Kasumi-1 (cell line): ENCODE data around the gene ARMC10.
A peak's percentile ranks its signal among the peaks of the same experiment; 100 is the strongest.
"Not testable (repeated sequence)": the region's sequence is repeated elsewhere in the genome, so short reads cannot be mapped to it uniquely, and the experiment has no call there.

Experiments used
- DNase-seq, 2 experiments: peaks; one replicate each; lab custom pipeline; 2025; lab: John Stamatoyannopoulos, UW

Gene ARMC10

GRCh38 chr7:103078226-103078625 is 3.3 kb downstream of the ARMC10 start:
- DNase-seq, result peak; percentile 45 to 57

- DNase-seq, result no peak
Measured at GRCh38 chr7:103079836-103080235, 4.9 kb downstream of the ARMC10 start.

DNA sequence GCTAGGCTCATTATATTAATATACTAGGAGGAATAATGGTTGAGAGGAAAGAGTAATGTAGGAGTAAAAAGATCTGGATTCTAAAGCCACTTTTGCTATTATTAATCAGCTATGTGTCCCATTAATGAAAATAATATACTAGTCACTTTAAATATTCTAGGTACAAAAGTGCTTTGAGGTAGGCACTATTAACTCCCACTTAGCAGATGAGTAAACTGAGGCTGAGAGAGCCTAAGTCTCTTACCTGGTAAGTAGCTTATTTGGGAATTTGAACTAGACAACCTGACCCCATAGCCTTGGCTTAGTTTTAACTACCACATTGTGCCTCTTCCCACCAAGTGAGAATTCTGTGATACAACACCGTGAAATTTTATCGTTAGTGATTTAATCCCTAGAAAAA is 6.0 kb downstream of the ARMC10 start:
- DNase-seq, result no peak

DNA sequence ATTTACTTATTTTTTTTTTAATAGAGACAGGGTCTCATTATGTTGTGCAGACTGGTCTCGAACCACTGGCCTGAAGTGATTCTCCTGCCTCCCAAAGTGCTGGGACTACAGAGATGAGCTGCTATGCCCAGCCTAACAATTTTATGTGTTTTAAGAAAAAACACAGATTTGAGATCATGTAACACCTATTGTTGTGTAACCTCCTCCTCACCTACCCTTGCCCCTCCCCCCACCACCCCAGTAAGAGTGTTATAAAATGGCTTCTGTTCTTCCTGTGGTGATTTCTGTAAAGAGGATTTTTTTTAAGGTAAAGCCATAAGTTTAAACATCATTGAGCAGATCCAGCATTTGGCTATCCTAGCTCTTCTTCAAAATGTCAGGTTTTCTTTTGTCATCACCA is 7.6 kb downstream of the ARMC10 start:
- DNase-seq, result no peak

DNA sequence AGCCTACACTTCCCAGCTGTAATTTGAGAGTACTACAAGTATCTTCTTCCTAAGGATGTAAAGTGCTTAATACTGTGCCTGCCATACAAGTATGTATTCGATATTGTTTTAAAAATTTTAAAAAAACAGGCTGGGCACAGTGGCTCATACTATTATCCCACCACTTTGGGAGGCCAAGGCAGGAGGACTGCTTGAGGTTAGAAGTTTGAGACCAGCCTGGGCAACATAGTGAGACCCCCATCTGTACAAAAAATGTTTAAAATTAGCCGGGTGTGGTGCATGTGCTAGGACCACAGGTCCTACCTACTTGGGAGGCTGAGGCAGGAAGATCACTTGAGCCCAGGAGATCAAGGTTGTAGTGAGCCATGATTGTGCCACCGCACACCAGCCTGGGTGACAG is 8.3 kb downstream of the ARMC10 start:
- DNase-seq, result no peak

GRCh38 chr7:103092321-103092720 is 17.4 kb downstream of the ARMC10 start:
- not testable (repeated sequence) for DNase-seq

DNA sequence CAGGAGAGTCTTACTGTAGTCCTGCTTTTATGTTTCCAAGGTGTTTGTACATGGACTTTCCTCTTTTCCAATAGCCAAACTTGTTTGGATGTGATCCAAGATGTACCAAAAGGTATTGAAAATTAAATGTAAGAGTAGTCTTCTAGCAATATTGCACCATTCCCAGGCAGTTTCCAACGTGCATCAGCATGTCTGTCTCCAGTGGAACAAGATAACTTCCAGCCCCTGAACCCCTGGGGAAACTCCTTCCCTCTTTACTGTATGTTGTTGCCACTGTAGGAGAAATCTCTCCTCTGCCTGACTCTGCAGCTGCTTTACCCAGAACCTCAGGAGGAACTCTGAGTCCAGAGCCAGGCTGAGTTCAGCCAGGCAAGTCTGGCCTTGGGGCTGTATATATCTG is 18.5 kb downstream of the ARMC10 start:
- no peak for DNase-seq

- peak in 1 of 2 experiments; percentile 18 for DNase-seq
Measured at GRCh38 chr7:103094102-103094501, 19.2 kb downstream of the ARMC10 start.

- not testable (repeated sequence) for DNase-seq
Measured at GRCh38 chr7:103095558-103095957, 20.6 kb downstream of the ARMC10 start.

- no peak for DNase-seq
Measured at GRCh38 chr7:103097041-103097440, 22.1 kb downstream of the ARMC10 start.

- no peak for DNase-seq
Measured at GRCh38 chr7:103100348-103100747, 25.4 kb downstream of the ARMC10 start.

DNA sequence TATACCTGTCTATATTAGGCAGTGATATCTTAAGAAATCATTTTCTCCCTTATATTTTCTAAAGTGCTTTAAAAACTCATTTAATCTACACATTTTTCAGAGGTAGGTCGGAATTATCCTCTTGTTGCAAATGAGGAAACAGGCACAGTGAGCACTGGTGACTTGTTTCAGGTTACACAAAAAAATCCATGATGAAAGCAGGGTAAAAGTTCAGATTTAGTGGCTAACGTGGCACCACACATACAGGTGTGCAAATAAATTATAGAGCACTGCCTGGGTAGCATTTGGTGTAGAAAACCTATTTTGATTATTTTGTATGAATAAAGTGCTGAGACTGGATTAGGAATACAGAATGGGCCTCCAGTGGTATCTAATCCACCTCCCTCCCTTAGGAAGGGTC is 26.6 kb downstream of the ARMC10 start:
- no peak for DNase-seq

- no peak for DNase-seq
Measured at GRCh38 chr7:103106005-103106702, 31.2 kb downstream of the ARMC10 start.

- not testable (repeated sequence) for DNase-seq
Measured at GRCh38 chr7:103106703-103107070, 31.7 kb downstream of the ARMC10 start.

- DNase-seq, result no peak
Measured at GRCh38 chr7:103113164-103113563, 38.2 kb downstream of the ARMC10 start.

DNA sequence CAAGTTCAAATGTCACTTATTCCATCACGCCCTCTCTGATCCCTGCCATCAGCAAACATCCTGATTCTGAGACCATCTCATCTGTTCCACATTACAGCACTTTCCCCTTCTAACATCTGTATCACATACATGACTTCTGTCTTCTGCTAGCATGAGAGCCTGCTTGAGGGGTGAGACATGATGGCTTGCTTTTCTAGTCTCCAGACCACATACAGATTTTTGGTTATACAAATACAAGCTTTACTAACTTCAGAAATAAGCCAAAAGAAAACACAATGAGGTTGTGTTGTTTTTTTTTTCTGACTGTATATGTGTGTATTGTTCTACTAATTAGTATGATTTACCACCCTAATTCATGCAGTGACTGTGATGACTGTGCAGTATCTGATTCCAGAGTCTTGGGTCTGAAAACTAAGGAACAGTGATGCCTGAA is 39.7 kb downstream of the ARMC10 start:
- no peak for DNase-seq

DNA sequence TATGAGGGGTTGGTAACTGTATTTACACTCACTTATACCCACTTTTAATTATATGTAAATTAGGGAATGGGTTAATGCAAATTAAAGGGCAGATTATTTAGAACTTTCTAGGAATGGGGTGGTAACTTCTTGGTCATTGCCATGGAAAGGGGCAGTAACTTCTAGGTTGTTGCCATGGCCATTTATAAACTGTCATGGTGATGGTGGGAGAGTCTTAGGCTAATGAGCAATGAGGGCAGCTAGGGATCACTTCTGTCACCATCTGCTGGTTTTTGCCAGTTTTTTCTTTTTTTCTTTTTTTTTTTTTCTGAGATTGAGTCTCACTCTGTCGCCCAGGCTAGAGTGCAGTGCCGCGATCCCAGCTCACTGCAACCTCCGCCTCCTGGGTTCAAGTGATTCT is 40.8 kb downstream of the ARMC10 start:
- DNase-seq, result no peak

- no peak for DNase-seq
Measured at GRCh38 chr7:103116511-103116910, 41.6 kb downstream of the ARMC10 start.

DNA sequence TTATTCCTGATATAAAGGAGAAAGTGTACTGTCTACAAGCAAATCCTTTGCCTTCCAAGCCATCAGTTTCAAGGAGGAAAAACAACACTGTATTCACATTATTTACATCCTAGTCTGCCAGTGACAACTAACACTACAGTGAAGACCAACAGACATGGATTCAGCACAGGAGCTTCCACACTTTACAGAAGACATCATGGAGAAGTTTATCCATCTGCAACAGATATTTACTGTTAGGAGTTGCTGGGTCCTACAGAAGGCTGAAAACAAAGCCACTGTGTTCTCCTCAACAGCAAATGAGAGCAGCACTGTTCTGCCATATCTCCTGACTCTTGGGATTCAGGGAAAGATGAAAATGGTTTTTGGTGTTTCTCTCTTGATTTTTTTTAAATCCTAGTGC is 42.1 kb downstream of the ARMC10 start:
- no peak for DNase-seq

DNA sequence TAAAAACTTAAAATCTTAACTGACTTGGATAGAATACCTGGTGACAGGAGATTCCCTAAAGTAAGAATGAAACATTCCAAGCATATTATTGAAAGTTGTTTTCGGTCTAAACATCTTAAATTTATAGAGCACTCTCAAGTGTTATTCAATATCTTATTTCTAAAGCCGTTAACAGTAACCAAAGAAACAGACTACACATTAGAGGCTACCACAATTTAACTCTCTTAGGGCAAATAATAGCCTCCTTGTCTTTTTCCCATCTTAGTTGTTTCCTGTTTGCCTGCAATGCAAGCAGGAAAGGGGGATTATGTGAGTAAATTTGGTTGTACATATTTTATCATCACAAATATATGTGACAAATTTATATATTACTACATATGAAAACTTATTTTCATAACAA is 42.5 kb downstream of the ARMC10 start:
- no peak for DNase-seq

GRCh38 chr7:103119791-103120291 is 44.9 kb downstream of the ARMC10 start:
- DNase-seq, result no peak

- DNase-seq, result no peak
Measured at GRCh38 chr7:103120362-103120761, 45.4 kb downstream of the ARMC10 start.

DNA sequence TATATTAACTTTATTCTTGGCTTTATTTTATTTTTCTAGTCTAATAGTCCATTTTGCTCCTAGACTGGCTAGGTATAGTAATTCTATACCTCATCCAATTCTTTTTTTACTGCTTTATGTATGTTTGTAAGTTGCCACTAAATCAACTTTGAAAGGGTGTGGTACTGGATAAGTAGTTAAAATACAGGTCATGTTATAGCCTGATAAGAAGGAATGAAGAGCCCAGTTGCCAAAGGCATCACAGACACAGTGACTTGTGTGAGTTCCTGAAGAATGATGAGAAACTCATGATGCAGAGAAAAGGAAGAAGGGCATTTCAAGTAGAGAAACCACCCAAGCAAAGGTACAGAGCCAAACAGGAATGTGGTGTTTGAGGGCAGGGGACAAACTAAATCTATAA is 46.7 kb downstream of the ARMC10 start:
- DNase-seq, result no peak

GRCh38 chr7:103123529-103123928 is 48.6 kb downstream of the ARMC10 start:
- DNase-seq, result peak; percentile 76 to 81
